SK-N-SH treated with all-trans-retinoic acid at 6 μM for 48 hours (cell line): ENCODE results near the gene GOSR2.

Experiments used
- ARNTL ChIP-seq: fragments of 450-650 bp; formaldehyde crosslinking; IDR thresholded peaks from 2 replicates; pipeline ENCODE4 v1.5.0; 2020; ENCODE audit warnings: low read depth, mild to moderate bottlenecking, moderate library complexity, borderline replicate concordance
- CSDC2 ChIP-seq: fragments of 250-450 bp; sonication (Bioruptor Pico); IDR thresholded peaks from 2 replicates; pipeline ENCODE4 v1.5.0; 2020; ENCODE audit warnings: mild to moderate bottlenecking, moderate library complexity
- ESRRG ChIP-seq: fragments of 250-450 bp; sonication (Bioruptor Pico); IDR thresholded peaks from 2 replicates; pipeline ENCODE4 v1.6.1; 2021; ENCODE audit warnings: mild to moderate bottlenecking
- PATZ1 ChIP-seq: fragments of 250-450 bp; sonication (Bioruptor Pico); IDR thresholded peaks from 2 replicates; pipeline ENCODE4 v1.8.0; 2020; ENCODE audit warnings: mild to moderate bottlenecking, moderate library complexity, borderline replicate concordance
- POU6F1 ChIP-seq: fragments of 250-450 bp; sonication (Bioruptor Pico); IDR thresholded peaks from 2 replicates; pipeline ENCODE4 v1.8.0; 2021; ENCODE audit warnings: low read depth, mild to moderate bottlenecking, moderate library complexity, borderline replicate concordance
- RARB ChIP-seq: fragments of 250-450 bp; sonication (Bioruptor Pico); IDR thresholded peaks from 2 replicates; pipeline ENCODE4 v1.8.0; 2021; ENCODE audit warnings: mild to moderate bottlenecking, moderate library complexity
- TCF4 ChIP-seq: fragments of 250-450 bp; sonication (Bioruptor Pico); IDR thresholded peaks from 2 replicates; pipeline ENCODE4 v1.8.0; 2021; ENCODE audit warnings: mild to moderate bottlenecking, moderate library complexity, borderline replicate concordance
- TOX ChIP-seq: fragments of 250-450 bp; sonication (Bioruptor Pico); IDR thresholded peaks from 2 replicates; pipeline ENCODE4 v1.8.0; 2021; ENCODE audit warnings: mild to moderate bottlenecking, moderate library complexity, borderline replicate concordance
- ZC3H10 ChIP-seq: fragments of 250-450 bp; sonication (Bioruptor Pico); IDR thresholded peaks from 2 replicates; pipeline ENCODE4 v1.5.1; 2021; ENCODE audit warnings: mild to moderate bottlenecking, moderate library complexity
- ZFP3 ChIP-seq: fragments of 250-450 bp; sonication (Bioruptor Pico); IDR thresholded peaks from 2 replicates; pipeline ENCODE4 v1.5.0; 2020; ENCODE audit warnings: mild to moderate bottlenecking, moderate library complexity
- ZFP30 ChIP-seq: fragments of 450-650 bp; formaldehyde crosslinking; IDR thresholded peaks from 2 replicates; pipeline ENCODE4 v1.5.0; 2022; ENCODE audit warnings: mild to moderate bottlenecking, moderate library complexity

- no peak for TF ChIP-seq RARB (CRISPR knock-in tag)
- TF ChIP-seq TOX (CRISPR knock-in tag), result no peak
- TF ChIP-seq CSDC2, result no peak
- no peak for TF ChIP-seq POU6F1 (CRISPR knock-in tag)
- TF ChIP-seq ZC3H10 (CRISPR knock-in tag), result no peak
- no peak for TF ChIP-seq PATZ1
- TF ChIP-seq ESRRG (CRISPR knock-in tag), result no peak
- no peak for TF ChIP-seq TCF4
- TF ChIP-seq ARNTL (CRISPR knock-in tag), result no peak
- no peak for TF ChIP-seq ZFP30 (CRISPR knock-in tag)
- TF ChIP-seq ZFP3 (CRISPR knock-in tag), result no peak
Measured at GRCh38 chr17:46962374-46962790, 39.4 kb downstream of the GOSR2 start.
